Keratinocyte (primary cell): Measurements from ENCODE around the gene SPPL2B. TPM values are rescaled to one million over a fixed set of nuclear protein-coding genes. Genes with fewer than 3 reads are reported as not detected.

Source experiments
- DNase-seq: peaks from one replicate; pipeline ENCODE4 v3.0.0-alpha.2; 2011; ENCODE audit warnings: low read depth, missing footprints, low spot score
- FAIRE-seq: peaks from 2 replicates; lab custom pipeline; 2011; peaks lifted over from hg19 to GRCh38; lab: Jason Lieb, UNC
- H2AFZ ChIP-seq: 2 replicates; pipeline ENCODE4 v1.6.0; 2012; ENCODE audit warnings: low read length, control low read depth, inconsistent platforms; ENCODE audit not compliant: control insufficient read depth
- H3K27ac ChIP-seq: 2 replicates; pipeline ENCODE4 v1.5.1; 2011; ENCODE audit warnings: low read length; ENCODE audit not compliant: control insufficient read depth, insufficient read depth
- H3K27me3 ChIP-seq: 3 replicates; pipeline ENCODE4 v1.6.0; 2011; ENCODE audit warnings: low read length; ENCODE audit not compliant: control insufficient read depth, insufficient read depth; ENCODE audit errors: extremely low read depth
- H3K36me3 ChIP-seq, 2 experiments: 2 replicates in 1 of 2; 3 replicates in 1 of 2; pipeline ENCODE4 v1.5.1; 2011; ENCODE audit warnings: low read length in 2 of 2, mild to moderate bottlenecking in 1 of 2; ENCODE audit not compliant: control insufficient read depth in 2 of 2, insufficient read depth in 2 of 2; ENCODE audit errors: extremely low read depth in 1 of 2
- H3K4me1 ChIP-seq: 3 replicates; pipeline ENCODE4 v1.5.1; 2011; ENCODE audit warnings: low read length; ENCODE audit not compliant: control insufficient read depth, insufficient read depth; ENCODE audit errors: extremely low read depth
- H3K4me2 ChIP-seq: 3 replicates; pipeline ENCODE4 v1.6.0; 2011; ENCODE audit warnings: low read depth, low read length; ENCODE audit not compliant: control insufficient read depth, insufficient read depth; ENCODE audit errors: extremely low read depth
- H3K4me3 ChIP-seq, 3 experiments: fragments of 200-600 bp in 1 of 3; sonication (generic) in 1 of 3; 2 replicates in 2 of 3; 3 replicates in 1 of 3; pipeline ENCODE4 v1.5.1; 2011 to 2016; ENCODE audit warnings: low read length in 3 of 3, mild to moderate bottlenecking in 3 of 3, control low read depth in 2 of 3, inconsistent platforms in 1 of 3, low read depth in 1 of 3, mixed read lengths in 1 of 3, mixed run types in 1 of 3, moderate library complexity in 1 of 3; ENCODE audit not compliant: control insufficient read depth in 2 of 3, insufficient read depth in 2 of 3; ENCODE audit errors: extremely low read depth in 1 of 3
- H3K79me2 ChIP-seq: 2 replicates; pipeline ENCODE4 v1.6.0; 2012; ENCODE audit warnings: low read length; ENCODE audit not compliant: control insufficient read depth, insufficient read depth
- H3K9ac ChIP-seq: 3 replicates; pipeline ENCODE4 v1.6.0; 2011; ENCODE audit warnings: low read length; ENCODE audit not compliant: control insufficient read depth, insufficient read depth; ENCODE audit errors: extremely low read depth
- H3K9me1 ChIP-seq: 3 replicates; pipeline ENCODE4 v1.6.0; 2011; ENCODE audit warnings: low read length; ENCODE audit not compliant: control insufficient read depth, insufficient read depth; ENCODE audit errors: extremely low read depth
- H3K9me3 ChIP-seq: 2 replicates; pipeline ENCODE4 v1.5.1; 2012; ENCODE audit warnings: low read depth, low read length; ENCODE audit not compliant: control insufficient read depth
- H4K20me1 ChIP-seq: 3 replicates; pipeline ENCODE4 v1.6.0; 2011; ENCODE audit warnings: low read length; ENCODE audit not compliant: control insufficient read depth, insufficient read depth; ENCODE audit errors: extremely low read depth
- CTCF ChIP-seq, 3 experiments: IDR thresholded peaks in 1 of 3; conservative IDR thresholded peaks in 1 of 3; optimal IDR thresholded peaks in 1 of 3; 2 replicates in 2 of 3; 3 replicates in 1 of 3; pipeline versions ENCODE3 to v1.5.1; 2011; ENCODE audit warnings: low read length in 3 of 3, mild to moderate bottlenecking in 3 of 3, moderate library complexity in 2 of 3, control low read depth in 1 of 3, inconsistent platforms in 1 of 3; ENCODE audit not compliant: insufficient read depth in 2 of 3; ENCODE audit errors: extremely low read depth in 1 of 3
- EZH2 ChIP-seq: IDR thresholded peaks from one replicate; pipeline ENCODE4 v1.6.1; 2012; ENCODE audit warnings: inconsistent platforms, mild to moderate bottlenecking, low read length, moderate library complexity
- dilution Hi-C: fragments of 300-500 bp; cut with MboI; formaldehyde crosslinking; loops from one replicate; pipeline ENCODE4 v1.7.0; 2020; ENCODE audit warnings: low sequenced_read_pairs; ENCODE audit not compliant: extremely low pct_ligation_motif_present
- polyA plus RNA-seq, 5 experiments: library from polyadenylated mRNA; depleted of rRNA in 3 of 5; stranded (reverse) in 3 of 5; stranded (forward) in 1 of 5; unstranded in 1 of 5; fragments of >200 nt; gene quantifications; 1 replicate in 1 of 5; 2 replicates in 3 of 5; 3 replicates in 1 of 5; pipeline versions ENCODE4 v1.2.1 to v1.2.3, GENCODE V29; 2011 to 2012; ENCODE audit warnings: missing spikeins in 2 of 5, low read depth in 1 of 5, low replicate concordance in 1 of 5

The SPPL2B gene
- polyA plus RNA-seq, 1 donor (not counting 4 experiments of a cell fraction or from before 2014, with no cell fraction given) = 9.3 TPM

- Histone ChIP-seq H2AFZ (no peak overlapping the region), H3K9me3 (peaks cover 3% of the 10 kb centered on the region), H3K4me3 (no peak overlapping the region), H3K4me1 (peaks cover 10% of the 10 kb centered on the region), H3K36me3 (no peaks in the 10 kb centered on the region), H3K4me2 (no peak overlapping the region), H3K9ac (no peak overlapping the region), H3K79me2 (no peaks in the 10 kb centered on the region), H3K9me1 (no peaks in the 10 kb centered on the region), H4K20me1 (no peaks in the 10 kb centered on the region), H3K27ac (no peak overlapping the region), H3K27me3 (no peaks in the 10 kb centered on the region)
- FAIRE-seq = no peak
- dilution Hi-C loops = no loop called here
- TF ChIP-seq CTCF (optimal IDR thresholded peaks at IDR 0.05 in 1 of 3, IDR thresholded peaks at IDR 0.05 in 1 of 3, conservative IDR thresholded peaks at IDR 0.05 in 1 of 3; ENCODE audit: extremely low read depth in 1 of 3, insufficient read depth in 2 of 3, low read length in 3 of 3) = no peak
- no peak for DNase-seq
These were observed 52.1 kb downstream of the SPPL2B start for GRCh38 chr19:2380567-2380966.

- DNase-seq = no peak
- dilution Hi-C loops = no loop called here
- TF ChIP-seq CTCF (optimal IDR thresholded peaks at IDR 0.05 in 1 of 3, IDR thresholded peaks at IDR 0.05 in 1 of 3, conservative IDR thresholded peaks at IDR 0.05 in 1 of 3; ENCODE audit: extremely low read depth in 1 of 3, insufficient read depth in 2 of 3, low read length in 3 of 3) (no peak), EZH2 (no peak)
- no peak overlapping the region for H2AFZ ChIP-seq
- H3K79me2 ChIP-seq = no peaks in the 10 kb centered on the region
- peaks cover 3% of the 10 kb centered on the region for H3K9me3 ChIP-seq
- H4K20me1 ChIP-seq = no peaks in the 10 kb centered on the region
- H3K4me2 ChIP-seq = no peak overlapping the region
- H3K4me3 ChIP-seq = no peak overlapping the region
- no peaks in the 10 kb centered on the region for H3K27me3 ChIP-seq
- no peaks in the 10 kb centered on the region for H3K9me1 ChIP-seq
- no peaks in the 10 kb centered on the region for H3K36me3 ChIP-seq
- no peak overlapping the region for H3K9ac ChIP-seq
- no peak overlapping the region for H3K27ac ChIP-seq
- H3K4me1 ChIP-seq = peaks cover 12% of the 10 kb centered on the region
- FAIRE-seq = no peak
These were observed 52.8 kb downstream of the SPPL2B start for GRCh38 chr19:2381148-2381820.
